LNCAP (cell line): ENCODE data around the gene SF3B6.

Experiments used
- CTCF ChIP-seq: fragments of 450-650 bp; IDR thresholded peaks from 2 replicates; pipeline ENCODE4 v1.5.1; 2017; ENCODE audit warnings: mild to moderate bottlenecking

The SF3B6 gene

GRCh38 chr2:24051833-24052232 lies 24.3 kb downstream of the SF3B6 start:
- no peak for TF ChIP-seq CTCF

DNA sequence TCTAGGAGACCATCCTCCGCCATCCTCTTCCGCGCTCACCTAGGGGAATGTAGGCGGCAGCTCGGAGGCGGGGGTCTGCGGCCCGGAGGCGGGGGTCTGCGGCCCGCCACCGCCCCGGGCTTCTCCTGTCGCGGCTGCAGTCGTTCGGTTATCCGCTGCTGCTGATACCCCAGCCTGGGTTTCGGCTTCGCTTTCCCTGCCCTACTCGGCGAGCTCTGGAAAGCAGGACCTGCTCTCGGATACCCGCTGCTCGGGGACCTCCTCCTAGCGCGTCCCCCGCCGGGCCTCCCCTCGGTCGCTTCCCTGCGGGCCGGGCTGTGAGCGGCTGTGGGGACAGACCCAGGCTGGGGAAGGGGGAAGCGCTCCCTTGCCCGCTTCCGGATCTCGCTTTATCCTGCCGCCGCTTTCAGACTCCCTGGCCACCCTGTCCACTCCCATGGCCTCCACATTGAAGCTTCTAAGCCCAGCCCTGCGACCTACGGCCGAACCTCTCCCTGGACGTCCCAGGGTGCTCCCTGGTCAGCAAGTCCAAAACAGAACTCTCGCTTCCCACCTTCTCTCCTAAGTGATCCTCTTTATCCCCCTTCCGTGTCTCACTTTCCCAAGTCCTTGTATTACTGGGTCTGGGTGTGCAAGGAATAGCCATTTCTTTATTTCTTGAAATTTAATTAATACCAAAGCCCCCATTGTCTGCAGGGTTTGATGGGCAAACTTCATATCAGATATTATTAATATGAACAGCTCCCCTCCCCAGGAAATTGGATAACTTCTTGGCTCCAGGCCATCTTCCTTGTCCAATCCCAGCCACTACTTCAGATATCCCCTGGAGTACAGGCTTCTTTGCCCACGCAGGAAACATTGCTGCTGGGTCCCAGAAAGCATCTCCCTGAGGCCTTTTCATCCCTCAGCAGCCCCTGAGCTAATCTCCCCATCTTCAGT lies 25.8 kb downstream of the SF3B6 start:
- TF ChIP-seq CTCF, result no peak

- no peak for TF ChIP-seq CTCF
These were observed 26.6 kb downstream of the SF3B6 start, which contains the start of gene FKBP1B for GRCh38 chr2:24049485-24050021. Gene FKBP1B, plus strand, starts transcription at chr2:24049741. Its CDS starts 109 bp downstream, at chr2:24049850.

GRCh38 chr2:24048769-24049484 lies 27.2 kb downstream of the SF3B6 start:
- TF ChIP-seq CTCF, result no peak

- no peak for TF ChIP-seq CTCF
These were observed 28.5 kb downstream of the SF3B6 start for GRCh38 chr2:24047703-24048033.

- TF ChIP-seq CTCF, result no peak
These were observed 29.0 kb downstream of the SF3B6 start, which contains the start of gene WDCP for GRCh38 chr2:24046930-24047702. Gene WDCP, minus strand, starts transcription at chr2:24047391. Its CDS starts 7,897 bp downstream, at chr2:24039494.

DNA sequence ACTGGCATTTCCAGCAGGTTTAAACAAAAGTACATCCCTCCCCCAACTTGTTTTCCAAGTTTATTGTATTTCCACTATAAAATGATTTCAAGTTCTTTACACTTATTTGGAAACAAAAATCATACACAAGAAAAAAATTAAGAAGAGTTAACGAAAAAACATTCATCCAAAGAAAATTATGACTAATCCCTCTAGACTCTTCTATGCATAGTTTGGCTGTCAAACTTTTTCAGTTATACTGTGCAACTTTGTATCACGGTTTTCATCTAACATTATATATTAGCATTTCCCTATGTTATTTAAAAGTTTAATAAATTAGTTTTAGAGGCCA lies 29.6 kb downstream of the SF3B6 start:
- TF ChIP-seq CTCF, result no peak
